Uterus (tissue), 2 donors: ENCODE results near the gene PLA2G4E.

Experiments used
- POLR2A ChIP-seq, 2 donors: fragments of 450-650 bp; IDR thresholded peaks; one replicate each; pipeline ENCODE4 v1.6.1; 2016; ENCODE audit warnings: antibody characterized with exemption in 2 of 2, mild to moderate bottlenecking in 1 of 2, moderate library complexity in 1 of 2
- TF ChIP-seq, protein P1 (sequence below), 4 experiments: fragments of 200-600 bp in 2 of 4; fragments of 450-650 bp in 2 of 4; sonication (generic) in 2 of 4; IDR thresholded peaks; one replicate each; pipeline ENCODE4 v1.5.1; 2016 to 2019; ENCODE audit warnings: antibody characterized with exemption in 4 of 4, mild to moderate bottlenecking in 2 of 4, moderate library complexity in 1 of 4

DNA sequence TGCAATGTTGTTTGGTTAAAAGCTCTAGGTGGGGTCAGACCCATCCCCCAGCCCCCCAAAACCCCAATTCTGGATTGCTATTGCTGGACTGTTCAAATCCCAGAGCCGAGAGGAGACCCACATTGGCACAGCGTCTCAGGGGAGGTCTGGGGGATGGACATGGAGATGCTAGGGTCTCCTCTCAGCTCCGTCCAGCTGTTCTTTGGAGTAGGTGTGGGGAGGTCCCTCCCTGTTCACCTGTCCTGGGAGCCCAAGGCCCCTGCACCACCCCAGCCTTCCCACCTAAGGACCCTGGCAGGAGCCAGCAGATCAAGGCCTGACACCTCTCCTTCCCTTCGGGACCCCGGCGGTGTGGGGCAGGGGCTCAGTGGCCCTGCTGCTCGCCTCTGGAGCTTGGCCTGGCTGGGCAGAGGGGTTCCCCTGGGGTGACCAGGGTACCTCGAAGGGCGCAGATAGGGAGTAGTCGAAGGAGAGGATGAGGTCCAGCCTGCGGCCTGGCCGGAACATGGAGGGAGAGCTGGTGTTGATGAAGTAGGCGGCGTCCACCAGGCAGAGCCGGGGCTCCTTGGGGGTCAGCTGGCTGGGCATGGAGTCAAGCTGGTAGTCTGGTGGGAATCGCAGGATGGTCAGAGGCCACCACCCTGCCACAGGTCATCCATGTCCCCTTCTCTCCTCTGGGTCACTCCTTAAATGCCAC lies 49.6 kb upstream of the PLA2G4E start:
- TF ChIP-seq, protein P1, sequence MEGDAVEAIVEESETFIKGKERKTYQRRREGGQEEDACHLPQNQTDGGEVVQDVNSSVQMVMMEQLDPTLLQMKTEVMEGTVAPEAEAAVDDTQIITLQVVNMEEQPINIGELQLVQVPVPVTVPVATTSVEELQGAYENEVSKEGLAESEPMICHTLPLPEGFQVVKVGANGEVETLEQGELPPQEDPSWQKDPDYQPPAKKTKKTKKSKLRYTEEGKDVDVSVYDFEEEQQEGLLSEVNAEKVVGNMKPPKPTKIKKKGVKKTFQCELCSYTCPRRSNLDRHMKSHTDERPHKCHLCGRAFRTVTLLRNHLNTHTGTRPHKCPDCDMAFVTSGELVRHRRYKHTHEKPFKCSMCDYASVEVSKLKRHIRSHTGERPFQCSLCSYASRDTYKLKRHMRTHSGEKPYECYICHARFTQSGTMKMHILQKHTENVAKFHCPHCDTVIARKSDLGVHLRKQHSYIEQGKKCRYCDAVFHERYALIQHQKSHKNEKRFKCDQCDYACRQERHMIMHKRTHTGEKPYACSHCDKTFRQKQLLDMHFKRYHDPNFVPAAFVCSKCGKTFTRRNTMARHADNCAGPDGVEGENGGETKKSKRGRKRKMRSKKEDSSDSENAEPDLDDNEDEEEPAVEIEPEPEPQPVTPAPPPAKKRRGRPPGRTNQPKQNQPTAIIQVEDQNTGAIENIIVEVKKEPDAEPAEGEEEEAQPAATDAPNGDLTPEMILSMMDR (IDR thresholded peaks at IDR 0.05) = no peak
- no peak for TF ChIP-seq POLR2A (IDR thresholded peaks at IDR 0.05)
